Stimulated activated CD8-positive, alpha-beta memory T cell treated with anti-CD3 and anti-CD28 coated beads, Interleukin-7, amount 100 ng/mL, for 1 hour (primary cell): Measurements from ENCODE around the gene STAMBP.
A peak's percentile ranks its signal among the peaks of the same experiment; 100 is the strongest.
"Not testable (repeated sequence)": the region's sequence is repeated elsewhere in the genome, so short reads cannot be mapped to it uniquely, and the experiment has no call there.

Source experiments
- DNase-seq, 2 donors: peaks; one replicate each; pipeline ENCODE4 v3.0.0-alpha.2; 2020; ENCODE audit warnings: low read depth in 2 of 2

Gene STAMBP

GRCh38 chr2:73828818-73829570 lies at the start of gene STAMBP:
Gene STAMBP, plus strand, starts transcription at chr2:73828961. Its CDS starts 1,896 bp downstream, at chr2:73830857.
- DNase-seq, result peak; percentile 72 to 82

- peak; percentile 88 to 95 for DNase-seq
These were observed 49.1 kb upstream of the STAMBP start, which contains the start of gene DUSP11 for GRCh38 chr2:73779467-73780236. Gene DUSP11, minus strand, starts transcription at chr2:73780103. Its CDS starts 129 bp downstream, at chr2:73779974.

- no peak for DNase-seq
These were observed 48.6 kb upstream of the STAMBP start for GRCh38 chr2:73780237-73780582.

GRCh38 chr2:73783402-73783801 lies 45.4 kb upstream of the STAMBP start:
- not testable (repeated sequence) for DNase-seq

- DNase-seq, result not testable (repeated sequence)
These were observed 44.9 kb upstream of the STAMBP start, which contains the start of gene C2orf78 for GRCh38 chr2:73783883-73784282. Gene C2orf78, plus strand, starts transcription at chr2:73784183. Its CDS starts 127 bp downstream, at chr2:73784310.

- no peak for DNase-seq
These were observed 16.9 kb upstream of the STAMBP start for GRCh38 chr2:73811878-73812277.

- no peak for DNase-seq
These were observed 16.1 kb upstream of the STAMBP start for GRCh38 chr2:73812635-73813034.

- DNase-seq, result no peak
These were observed 10.5 kb upstream of the STAMBP start for GRCh38 chr2:73818296-73818695.

- DNase-seq, result no peak
These were observed 7.5 kb upstream of the STAMBP start for GRCh38 chr2:73821227-73821626.

- no peak for DNase-seq
These were observed 7.1 kb upstream of the STAMBP start for GRCh38 chr2:73821669-73822068.

- DNase-seq, result no peak
These were observed 6.5 kb upstream of the STAMBP start for GRCh38 chr2:73822276-73822675.

GRCh38 chr2:73822991-73823390 lies 5.8 kb upstream of the STAMBP start:
- no peak for DNase-seq

- no peak for DNase-seq
These were observed 5.3 kb upstream of the STAMBP start for GRCh38 chr2:73823416-73823815.

GRCh38 chr2:73823916-73824523 lies 4.7 kb upstream of the STAMBP start:
- no peak for DNase-seq

- DNase-seq, result no peak
These were observed 3.4 kb upstream of the STAMBP start for GRCh38 chr2:73825408-73825807.

GRCh38 chr2:73827018-73827417 lies 1.7 kb upstream of the STAMBP start:
- DNase-seq, result no peak

GRCh38 chr2:73827660-73828388 lies 937 bp upstream of the STAMBP start:
- no peak for DNase-seq

GRCh38 chr2:73828389-73828817 lies 358 bp upstream of the STAMBP start:
- no peak for DNase-seq

GRCh38 chr2:73830871-73831401 lies 2.2 kb downstream of the STAMBP start:
- no peak for DNase-seq

GRCh38 chr2:73832930-73833329 lies 4.2 kb downstream of the STAMBP start:
- DNase-seq, result no peak

- no peak for DNase-seq
These were observed 7.6 kb downstream of the STAMBP start for GRCh38 chr2:73836141-73836943.
